Endometrial microvascular endothelial cells (primary cell): Measurements from ENCODE around the gene SRRD. TPM values are rescaled to one million over a fixed set of nuclear protein-coding genes. Genes with fewer than 3 reads are reported as not detected.
"Not testable (repeated sequence)": the region's sequence is repeated elsewhere in the genome, so short reads cannot be mapped to it uniquely, and the experiment has no call there.

ENCODE experiments used
- in situ Hi-C: cut with HindIII; loops from 2 replicates; pipeline ENCODE4 v1.10.0; 2017; ENCODE audit warnings: low sequenced_read_pairs, low pct_unique_long_range_greater_than_20kb; ENCODE audit errors: inconsistent ontology term
- total RNA-seq: library from RNA; depleted of rRNA; stranded (reverse); fragments of >200 nt; gene quantifications from one replicate; pipeline ENCODE4 v1.2.3, GENCODE V29; 2015; ENCODE audit errors: inconsistent ontology term

Gene SRRD
- 48.1 TPM for total RNA-seq

GRCh38 chr22:26483439-26484359 lies at the start of gene SRRD, which contains the start of gene HPS4:
Gene SRRD, plus strand, starts transcription at chr22:26483877. Its CDS starts 14 bp downstream, at chr22:26483891.
Gene HPS4, minus strand, starts transcription at chr22:26483783. Its CDS starts 2,021 bp downstream, at chr22:26481762.
- in situ Hi-C loops, result no loop called here

- in situ Hi-C loops, result no loop called here
Observed at GRCh38 chr22:26435327-26436093, 48.2 kb upstream of the SRRD start.

- in situ Hi-C loops, result no loop called here
Observed at GRCh38 chr22:26436903-26437515, 46.7 kb upstream of the SRRD start.

GRCh38 chr22:26437694-26438392 lies 45.8 kb upstream of the SRRD start:
- in situ Hi-C loops, result no loop called here

GRCh38 chr22:26438776-26439175 lies 44.9 kb upstream of the SRRD start:
- in situ Hi-C loops, result not testable (repeated sequence)

GRCh38 chr22:26439559-26439958 lies 44.1 kb upstream of the SRRD start:
- in situ Hi-C loops, result no loop called here

GRCh38 chr22:26442086-26442756 lies 41.5 kb upstream of the SRRD start:
- in situ Hi-C loops, result no loop called here

GRCh38 chr22:26443901-26444690 lies 39.6 kb upstream of the SRRD start:
- in situ Hi-C loops, result no loop called here

GRCh38 chr22:26444777-26445176 lies 38.9 kb upstream of the SRRD start:
- in situ Hi-C loops, result no loop called here

GRCh38 chr22:26445577-26446275 lies 38.0 kb upstream of the SRRD start:
- in situ Hi-C loops, result no loop called here

GRCh38 chr22:26446808-26447515 lies 36.7 kb upstream of the SRRD start:
- in situ Hi-C loops, result no loop called here

- in situ Hi-C loops, result no loop called here
Observed at GRCh38 chr22:26447584-26448329, 35.9 kb upstream of the SRRD start.

- in situ Hi-C loops, result no loop called here
Observed at GRCh38 chr22:26448334-26448733, 35.3 kb upstream of the SRRD start.

GRCh38 chr22:26448941-26449340 lies 34.7 kb upstream of the SRRD start:
- in situ Hi-C loops, result no loop called here

- in situ Hi-C loops, result no loop called here
Observed at GRCh38 chr22:26450453-26451185, 33.1 kb upstream of the SRRD start.
